Loucy (cell line): Measurements from ENCODE around the gene ROBO1.

Experiments used
- EZH2phosphoT487 ChIP-seq: fragments of 200-600 bp; IDR thresholded peaks from 2 replicates; pipeline ENCODE4 v1.6.1; 2018; ENCODE audit warnings: antibody characterized with exemption, mild to moderate bottlenecking, moderate library complexity, borderline replicate concordance
- TF ChIP-seq, protein P1 (sequence below): fragments of 200-600 bp; sonication (generic); conservative IDR thresholded peaks from 2 replicates; pipeline ENCODE4 v1.5.1; 2014; ENCODE audit warnings: mild to moderate bottlenecking, antibody characterized with exemption, low read length

DNA sequence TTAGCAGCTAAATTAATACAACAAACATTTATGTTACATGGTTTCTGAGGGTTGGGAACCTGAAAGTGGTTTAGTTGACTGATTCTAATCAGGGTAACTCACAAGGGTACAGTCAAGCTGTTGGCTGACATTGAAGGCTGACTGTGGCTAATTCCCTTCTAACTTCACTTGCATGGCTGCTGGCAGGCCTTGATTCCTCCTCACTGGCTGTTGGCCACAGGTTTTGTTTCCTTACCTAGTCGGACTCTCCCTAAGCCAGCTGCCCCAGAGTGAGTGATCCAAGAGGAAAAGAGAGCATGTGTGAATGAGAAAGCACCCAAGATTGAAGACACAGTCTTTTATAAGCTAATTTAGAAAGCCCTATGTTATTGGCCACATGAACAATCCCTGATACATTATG is 700.1 kb downstream of the ROBO1 start:
- TF ChIP-seq, protein P1, sequence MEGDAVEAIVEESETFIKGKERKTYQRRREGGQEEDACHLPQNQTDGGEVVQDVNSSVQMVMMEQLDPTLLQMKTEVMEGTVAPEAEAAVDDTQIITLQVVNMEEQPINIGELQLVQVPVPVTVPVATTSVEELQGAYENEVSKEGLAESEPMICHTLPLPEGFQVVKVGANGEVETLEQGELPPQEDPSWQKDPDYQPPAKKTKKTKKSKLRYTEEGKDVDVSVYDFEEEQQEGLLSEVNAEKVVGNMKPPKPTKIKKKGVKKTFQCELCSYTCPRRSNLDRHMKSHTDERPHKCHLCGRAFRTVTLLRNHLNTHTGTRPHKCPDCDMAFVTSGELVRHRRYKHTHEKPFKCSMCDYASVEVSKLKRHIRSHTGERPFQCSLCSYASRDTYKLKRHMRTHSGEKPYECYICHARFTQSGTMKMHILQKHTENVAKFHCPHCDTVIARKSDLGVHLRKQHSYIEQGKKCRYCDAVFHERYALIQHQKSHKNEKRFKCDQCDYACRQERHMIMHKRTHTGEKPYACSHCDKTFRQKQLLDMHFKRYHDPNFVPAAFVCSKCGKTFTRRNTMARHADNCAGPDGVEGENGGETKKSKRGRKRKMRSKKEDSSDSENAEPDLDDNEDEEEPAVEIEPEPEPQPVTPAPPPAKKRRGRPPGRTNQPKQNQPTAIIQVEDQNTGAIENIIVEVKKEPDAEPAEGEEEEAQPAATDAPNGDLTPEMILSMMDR, result no peak
- TF ChIP-seq EZH2phosphoT487, result no peak
